ENCODE results near the gene NGEF.

The NGEF gene

DNA sequence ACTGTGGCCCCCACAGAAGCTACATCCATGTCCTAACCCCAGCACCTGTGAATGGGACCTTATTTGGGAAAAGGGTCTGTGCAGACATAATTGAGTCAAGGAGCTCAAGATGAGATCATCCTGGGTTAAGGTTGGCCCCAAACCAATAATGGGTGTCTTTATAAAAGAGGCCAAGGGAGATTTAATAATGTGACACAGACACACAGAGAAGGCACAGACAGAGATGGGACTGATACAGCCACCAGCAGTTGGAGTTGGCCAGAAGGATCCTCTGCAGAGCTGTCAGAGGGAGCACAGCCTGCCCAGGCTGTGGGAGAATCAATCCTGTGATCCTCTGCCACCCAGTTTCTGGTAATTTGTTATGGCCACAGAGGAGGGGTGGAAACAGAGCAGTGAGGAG lies 116.9 kb downstream of the NGEF start:
- DNase-seq, result no peak

DNA sequence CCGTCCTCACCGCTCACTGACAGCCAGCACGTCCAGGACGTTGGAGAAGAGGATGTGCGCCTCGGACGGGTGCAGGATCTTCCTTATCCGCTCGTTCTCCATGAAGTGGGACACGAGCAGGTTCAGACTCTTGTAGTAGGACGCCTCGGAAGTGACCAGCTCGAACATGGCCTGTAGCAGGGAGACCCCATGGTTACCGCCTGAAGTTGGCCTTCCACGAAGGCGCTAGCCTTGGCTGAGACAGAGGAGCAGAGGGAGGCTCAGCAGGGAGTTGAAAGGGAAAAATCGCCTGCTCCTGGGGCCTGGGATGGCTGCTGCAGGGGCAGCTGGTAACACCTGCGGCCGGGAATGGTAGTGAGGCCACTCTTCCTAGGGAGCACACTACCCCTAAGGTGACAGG lies 118.3 kb downstream of the NGEF start:
- no peak for DNase-seq

DNA sequence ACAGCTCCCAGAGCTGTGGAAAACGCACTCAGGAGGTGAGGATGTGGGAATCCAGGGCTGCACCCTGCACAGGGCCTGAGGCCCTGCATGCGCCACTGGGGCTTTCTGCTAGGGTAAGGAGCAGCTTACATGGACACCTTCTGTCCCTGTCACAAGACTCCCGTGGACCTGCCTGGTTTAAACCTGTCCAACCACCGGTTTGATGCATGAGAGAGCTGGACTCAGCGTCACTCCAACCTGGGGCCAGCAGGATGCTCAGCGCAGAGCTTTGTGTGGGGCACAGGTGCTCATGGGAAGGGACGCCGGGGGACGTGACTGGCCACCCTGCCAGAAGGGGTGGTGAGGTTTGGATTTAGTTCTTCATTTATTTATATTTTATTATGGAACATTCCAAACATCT lies 118.8 kb downstream of the NGEF start:
- no peak for DNase-seq

DNA sequence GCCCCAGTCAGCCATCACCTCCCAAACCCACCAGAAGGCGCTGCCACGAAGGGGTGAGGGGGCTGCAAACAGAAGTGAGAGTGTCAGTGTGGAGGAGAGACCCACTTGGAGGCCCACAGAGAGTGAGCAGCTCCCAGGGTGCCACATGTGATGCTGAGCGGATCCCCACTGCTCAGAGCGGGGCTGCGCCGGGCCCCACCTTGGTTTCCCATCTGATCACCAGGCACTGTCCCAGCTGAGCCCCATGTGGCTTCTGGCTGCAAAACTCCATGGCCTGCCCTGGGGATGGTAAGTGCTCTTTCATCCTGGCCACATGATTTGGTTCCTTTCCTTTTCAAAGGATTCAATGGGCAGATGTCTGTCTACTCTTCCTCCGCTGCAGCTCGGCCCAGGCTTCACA lies 119.2 kb downstream of the NGEF start:
- no peak for DNase-seq

DNA sequence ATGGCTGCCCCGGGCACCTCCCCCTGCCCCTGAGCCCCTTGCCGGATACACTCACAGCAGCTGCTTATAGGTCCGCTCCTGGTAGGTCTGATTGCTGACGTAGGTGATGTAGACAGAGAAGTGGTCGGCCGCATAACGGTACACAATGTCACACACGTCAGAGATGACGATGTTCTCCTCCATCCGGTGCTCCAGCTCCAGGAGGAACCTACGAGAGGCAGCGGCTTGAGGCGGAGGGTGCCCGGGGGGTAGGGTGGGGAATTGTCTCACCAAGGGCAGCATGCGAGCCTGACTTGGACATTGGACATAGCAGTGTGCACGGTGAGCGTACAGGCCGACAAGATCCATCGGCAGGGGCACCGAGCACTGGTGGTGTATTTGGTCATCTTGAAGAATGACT lies 120.2 kb downstream of the NGEF start:
- DNase-seq, result no peak

DNA sequence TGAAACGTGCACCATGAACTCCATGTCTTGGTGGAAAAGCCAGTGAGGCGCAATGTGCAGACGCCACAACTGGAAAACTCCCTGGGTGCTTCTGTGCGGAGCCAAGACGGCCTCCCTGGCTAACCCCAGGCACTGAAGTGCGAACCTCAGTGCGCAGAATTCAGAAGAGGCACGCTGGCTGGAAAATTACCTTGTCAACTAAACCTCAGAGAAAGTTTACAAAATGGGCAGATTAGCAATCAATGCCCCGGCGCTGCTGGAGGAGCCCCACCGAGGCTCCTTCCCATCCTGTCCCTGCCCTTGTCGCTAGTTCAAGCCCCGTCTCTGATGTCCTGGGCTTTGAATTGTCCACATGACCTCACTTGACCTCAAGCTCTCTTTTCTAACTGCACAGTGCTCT lies 120.8 kb downstream of the NGEF start:
- DNase-seq, result no peak

DNA sequence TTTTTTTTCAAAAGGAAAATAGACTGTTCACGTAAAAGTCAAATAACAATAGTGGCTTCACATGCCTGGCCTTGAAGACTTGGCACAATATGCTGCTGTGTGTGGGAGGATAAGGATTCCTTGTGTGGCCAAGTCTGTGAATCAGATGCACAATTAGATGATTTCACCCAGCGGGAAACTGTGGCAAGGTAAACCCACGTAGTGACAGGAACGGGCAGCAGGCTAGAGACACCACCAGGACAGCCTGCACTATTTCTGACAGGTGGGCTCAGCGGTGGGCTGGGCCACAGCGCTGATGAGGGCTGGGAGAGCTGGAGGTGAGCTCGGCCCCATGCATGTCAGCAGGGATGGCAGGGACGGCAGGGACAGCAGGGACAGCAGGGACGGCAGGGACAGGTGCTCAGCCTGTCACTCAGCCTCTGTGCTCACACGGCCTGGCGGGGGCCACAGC lies 121.4 kb downstream of the NGEF start:
- DNase-seq, result no peak

DNA sequence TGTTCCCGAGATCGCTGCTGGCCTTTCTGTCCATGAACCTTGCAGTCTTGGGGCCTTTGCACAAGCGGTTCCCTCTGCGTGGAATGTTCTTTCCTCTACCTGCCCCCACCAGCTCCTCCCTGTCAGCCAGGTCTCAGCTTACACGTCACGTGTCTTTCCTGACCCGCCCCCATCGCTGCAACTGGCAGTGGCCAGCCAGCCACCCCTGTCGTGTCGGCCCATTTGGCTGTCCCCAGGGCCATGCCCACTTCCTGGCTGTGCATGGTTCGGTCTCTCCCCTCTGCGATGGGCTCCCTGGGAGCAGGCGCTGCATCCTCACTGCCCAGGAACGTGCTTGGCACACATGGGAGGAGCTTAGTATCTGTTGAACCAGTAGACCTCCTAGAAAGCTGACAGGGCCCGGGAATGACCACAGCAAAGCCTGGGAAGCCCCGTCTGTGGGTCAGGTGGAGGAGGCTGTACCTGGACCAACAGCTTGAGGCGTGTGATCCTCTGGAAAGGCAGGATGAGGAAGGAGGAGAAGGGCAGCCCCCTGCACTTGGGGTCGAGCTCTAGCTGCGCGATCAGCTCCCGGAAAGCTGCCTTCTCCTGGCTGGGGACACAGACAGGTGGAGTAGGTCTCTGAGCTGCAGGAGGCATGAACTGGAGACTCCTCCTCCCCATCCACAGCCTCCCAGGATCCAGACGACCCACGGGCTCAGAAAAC lies 122.0 kb downstream of the NGEF start:
- DNase-seq, result no peak

DNA sequence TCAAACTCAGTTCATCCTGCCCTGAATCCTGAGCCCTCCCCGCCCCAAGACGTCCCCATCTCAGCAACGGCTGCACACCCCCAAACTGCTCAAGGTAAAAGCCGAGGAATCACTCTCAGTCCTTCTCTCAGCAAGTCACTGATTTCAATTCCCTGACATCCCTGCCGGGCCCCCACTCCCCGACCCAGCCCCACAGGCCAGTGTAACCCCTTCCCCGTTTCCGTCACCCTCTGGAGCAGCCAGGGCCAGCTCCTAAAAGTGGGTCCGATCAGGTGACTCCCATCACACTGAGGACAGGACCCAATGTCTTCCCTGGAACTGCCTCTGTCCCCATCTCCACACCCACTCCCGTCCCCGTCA lies 122.5 kb downstream of the NGEF start:
- no peak for DNase-seq

DNA sequence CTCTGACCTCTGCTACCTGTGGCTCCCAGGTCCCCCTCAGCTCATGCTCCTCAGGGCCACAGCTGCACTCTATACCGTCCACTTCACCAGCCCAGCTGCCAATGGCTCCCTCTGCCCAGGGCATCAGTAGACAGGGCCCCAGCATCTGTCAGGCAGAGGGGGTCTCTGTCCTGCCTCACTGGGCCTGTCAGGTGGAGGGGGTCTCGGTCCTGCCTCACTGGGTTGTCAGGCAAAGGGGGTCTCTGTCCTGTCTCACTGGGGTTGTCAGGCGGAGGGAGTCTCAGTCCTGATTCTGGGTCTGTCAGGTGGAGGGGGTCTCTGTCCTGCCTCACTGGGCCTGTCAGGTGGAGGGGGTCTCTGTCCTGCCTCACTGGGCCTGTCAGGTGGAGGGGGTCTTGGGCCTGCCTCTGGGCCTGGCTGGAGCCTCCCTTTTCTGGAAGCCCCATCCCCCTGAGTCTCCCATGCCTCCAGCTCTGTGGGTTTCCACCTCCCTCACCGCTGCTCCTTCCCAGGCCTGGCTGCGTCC lies 123.1 kb downstream of the NGEF start:
- DNase-seq, result no peak

DNA sequence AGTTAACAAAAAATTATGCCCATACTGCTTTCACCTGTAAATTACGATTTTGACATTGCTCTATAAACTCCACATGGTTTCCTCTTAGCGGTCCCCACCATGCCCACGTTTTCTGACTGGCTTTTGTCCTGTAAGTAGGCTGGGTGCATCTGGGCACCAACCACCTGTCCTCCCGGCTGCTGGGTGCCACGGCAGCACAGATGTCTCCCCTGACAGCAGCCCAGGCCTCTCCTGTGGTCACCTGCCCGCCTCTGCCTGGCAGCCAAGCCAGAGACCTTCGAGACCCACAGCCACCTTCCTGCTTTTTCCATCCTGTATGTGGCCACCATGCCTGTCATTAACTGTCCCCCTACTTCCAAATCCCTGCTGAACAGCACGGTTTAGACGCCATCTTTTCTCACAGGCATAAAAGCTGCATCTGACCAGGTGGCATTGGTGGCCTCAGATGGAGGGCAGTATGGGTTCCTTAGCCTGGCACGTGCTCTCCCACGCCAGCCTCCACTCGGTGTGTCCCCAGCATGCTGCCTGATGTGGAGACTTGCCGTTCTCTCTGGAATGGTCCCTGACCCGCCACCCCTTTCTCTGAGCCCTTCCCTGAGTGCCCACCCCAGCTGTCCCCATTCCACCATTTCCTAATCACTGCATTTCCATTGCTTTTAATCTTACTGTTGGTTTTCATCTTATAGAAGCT lies 124.1 kb downstream of the NGEF start:
- no peak for DNase-seq

DNA sequence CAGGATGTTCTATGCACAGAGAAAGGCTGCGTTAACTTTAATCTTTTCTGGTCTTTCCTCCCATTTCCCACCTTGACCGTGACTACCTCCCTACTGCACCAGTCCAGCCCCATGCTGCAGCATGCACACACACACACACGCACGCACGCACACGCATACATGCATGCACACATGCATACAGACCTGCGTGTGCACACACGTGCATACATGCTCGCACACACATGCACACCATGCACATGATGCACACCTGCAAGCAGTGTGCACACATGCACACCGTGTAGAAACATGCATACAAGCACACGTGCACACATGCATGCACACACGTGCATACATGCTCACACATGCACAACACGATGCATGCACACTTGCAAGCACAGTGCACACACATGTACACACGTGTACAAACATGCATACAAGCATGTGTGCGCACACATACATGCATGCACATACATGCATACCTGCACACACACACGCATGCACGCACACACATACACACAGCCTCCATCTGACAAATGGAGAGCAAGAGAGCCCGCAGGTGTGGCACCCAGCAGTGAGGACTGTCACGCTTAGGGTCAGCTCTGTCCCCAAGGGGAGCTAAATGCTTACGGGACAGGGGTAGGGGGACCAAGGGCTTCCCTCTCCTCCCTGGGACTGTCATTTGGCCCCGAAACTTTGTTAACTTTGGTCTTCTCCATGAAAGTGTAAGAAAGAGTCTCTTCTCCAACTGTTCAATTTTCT lies 124.8 kb downstream of the NGEF start:
- DNase-seq, result no peak

DNA sequence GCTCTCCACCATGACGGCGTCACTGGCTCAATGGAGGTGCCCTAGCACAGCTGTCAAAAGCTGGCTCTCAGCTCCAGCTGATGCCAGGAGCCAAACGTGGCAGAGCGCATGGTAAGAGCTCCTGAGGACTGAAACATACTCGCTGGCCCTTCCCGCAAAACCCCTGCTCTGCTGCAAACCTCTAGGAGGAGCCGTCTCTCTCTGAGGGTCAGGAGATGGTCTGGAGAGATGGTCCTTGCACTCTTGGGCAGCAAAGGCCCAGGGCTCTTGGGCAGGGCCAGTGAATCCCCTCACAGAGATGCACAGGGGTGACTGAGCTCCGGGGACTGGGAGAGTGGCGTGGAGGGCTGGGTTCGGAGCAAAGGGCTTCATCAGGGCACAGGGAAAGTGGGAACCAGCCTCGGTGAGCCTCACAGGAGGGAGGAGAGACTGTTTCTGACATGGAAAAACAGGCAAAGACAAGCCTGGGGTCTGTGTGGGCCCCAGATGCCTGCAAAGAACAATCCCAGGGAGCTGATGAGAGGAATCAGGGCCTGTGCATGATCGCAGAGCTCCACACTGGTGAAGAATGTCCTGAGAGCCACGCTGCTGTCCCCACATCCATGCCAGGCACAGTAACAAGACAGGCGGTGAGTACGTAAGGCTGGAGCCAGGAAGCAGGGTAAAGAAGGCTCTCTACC lies 125.7 kb downstream of the NGEF start:
- DNase-seq, result no peak

DNA sequence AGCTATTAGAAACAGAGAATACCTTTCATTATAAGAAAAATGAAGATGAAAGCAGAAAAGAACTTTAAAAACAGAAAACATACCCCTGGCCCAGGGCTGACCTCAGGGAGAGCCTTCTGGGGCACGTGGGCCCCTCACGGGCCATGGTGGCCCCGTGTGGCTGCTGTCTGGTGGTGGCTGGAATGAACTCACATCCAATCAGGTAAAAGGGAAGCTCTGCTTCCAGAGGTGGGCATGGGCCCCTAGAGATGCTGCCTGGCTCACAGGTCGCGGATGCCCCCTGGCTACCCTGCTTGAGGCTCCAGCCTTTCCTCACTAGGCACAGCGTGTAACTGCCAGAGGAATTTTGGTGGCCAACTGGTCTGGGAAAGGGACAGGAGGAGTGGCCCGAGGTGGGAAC lies 126.4 kb downstream of the NGEF start:
- DNase-seq, result no peak

DNA sequence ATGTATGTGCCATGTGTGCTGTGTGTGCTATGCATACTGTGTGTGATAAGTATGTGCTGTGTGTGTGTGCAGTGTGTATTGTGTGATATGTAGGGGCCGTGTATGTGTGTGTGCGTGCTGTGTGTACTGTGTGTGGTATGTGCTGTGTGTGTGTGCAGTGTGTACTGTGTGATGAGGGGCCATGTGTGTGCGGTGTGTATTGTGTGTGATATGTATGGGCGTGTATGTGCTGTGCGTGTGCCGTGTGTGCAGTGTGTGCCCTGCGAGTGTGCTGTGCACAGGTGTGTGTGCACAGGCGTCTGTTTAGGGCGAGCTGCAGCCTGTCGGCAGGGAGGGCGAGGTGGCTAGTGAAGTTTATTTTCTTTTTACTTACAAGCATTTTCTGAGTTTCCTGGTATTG lies 126.9 kb downstream of the NGEF start:
- DNase-seq, result no peak

DNA sequence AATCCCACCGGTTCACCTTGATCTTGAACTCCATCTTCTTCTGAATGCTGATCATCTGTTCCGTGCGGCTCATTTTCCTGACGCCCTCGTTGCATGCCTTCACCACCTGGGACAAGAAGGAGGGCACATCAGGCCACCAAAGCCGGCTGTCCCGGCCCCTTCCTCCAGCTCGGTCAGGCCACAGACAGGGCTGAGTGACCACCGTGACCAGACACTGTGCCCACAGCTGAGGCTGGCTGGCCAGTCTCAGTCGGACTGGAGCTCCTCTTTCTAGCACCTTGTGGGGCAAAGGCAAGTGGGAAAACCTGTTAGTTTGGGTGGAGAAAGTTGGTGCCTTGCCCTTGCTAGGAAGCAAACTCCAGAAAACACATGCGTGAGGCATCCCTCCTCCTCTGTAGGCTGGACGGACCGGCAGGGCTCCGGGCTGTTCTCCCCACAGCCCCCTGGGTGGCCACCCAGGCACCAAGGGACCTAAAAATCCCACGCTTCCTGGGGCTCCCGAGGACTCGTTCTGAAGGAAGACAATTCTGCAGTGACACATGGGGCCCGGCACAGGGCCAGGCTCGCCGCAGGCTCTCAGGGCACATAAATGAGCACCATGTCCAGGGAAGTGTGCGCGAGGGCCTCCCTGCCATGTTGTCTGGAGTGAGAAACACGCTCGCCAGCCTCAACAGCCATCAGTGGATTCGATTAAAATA lies 127.6 kb downstream of the NGEF start:
- DNase-seq, result no peak

DNA sequence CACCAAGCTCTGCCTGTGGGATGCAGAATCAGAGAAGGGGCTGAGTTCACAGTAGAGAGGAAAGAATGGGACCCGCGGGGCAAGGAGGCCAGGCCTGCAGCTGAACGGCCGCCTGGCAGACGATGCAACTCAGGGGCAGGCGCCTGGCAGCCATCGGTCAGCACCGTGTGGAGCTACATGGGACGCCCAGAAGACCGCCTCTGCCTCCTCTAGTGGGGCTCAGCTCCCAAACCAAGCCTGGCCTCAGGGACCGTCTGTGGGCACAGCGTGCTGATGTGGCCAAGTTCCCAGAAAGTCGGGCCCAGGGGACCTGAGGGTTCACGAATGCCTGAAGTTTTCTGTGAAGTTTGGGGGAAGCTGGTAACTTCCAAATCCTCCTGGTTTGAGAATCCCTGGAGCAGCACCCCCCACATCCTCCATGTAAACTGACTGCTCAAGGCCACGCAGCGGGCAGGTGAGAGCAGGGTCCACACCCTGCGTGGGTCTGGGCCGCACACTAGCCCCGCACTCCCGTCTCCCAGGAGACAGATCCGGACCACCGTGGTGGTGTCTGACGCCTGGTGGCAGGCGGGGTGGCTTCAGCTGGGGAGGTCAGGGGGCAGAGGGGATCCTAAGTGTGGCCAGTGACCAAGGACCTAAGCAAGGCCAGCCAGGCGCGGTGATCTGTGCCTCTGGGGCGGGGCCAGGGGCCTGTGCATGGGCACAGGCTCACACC lies 128.3 kb downstream of the NGEF start:
- DNase-seq, result no peak

DNA sequence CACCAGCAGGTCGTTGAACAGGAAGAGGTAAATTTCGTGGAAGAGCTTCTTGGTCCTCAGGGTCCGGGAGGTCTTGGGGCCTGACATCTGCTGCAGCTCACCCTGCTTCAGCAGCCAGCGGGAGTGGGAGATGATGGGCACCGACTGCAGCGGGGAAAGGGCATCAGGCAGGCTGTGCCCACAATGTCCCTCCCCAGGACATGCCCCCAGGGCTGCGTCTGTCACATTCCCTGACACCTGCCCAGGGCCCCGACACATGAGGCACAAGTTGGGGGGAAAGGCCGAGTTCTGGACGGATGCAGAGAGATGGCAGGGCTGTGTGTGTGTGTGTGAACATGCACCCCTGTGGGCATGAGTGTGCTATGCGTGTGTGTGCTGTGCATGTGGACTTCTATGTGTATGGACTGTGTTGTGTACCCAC lies 129.0 kb downstream of the NGEF start:
- DNase-seq, result no peak

DNA sequence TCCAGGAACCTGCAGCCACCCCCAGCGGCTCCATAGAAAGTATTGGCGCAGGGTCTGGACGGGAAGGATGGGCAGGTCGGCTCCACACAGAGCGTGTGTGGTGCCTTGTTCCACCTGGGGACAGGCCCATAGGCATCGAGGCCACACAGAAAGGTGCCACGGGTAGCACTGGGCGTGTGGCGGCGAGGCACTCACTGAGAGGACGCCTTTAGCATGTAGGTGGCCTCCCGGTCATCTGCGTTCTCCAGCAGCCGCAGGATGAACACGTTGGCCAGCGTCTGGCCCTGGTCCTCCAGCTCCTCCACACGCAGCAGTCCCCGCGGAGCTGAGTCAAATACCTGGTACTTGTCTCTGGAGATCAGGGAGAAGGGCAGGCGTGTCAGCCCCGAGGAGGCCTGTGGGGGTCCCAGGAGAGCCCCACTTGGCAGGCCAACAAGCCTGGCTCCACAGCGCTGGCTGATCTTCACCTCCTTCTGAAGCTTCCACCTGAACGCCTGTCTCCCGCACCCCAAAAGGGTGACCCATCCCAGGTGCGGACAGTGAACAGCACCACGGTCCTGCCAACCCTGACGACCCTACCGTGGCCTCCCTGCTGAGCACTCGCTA lies 129.8 kb downstream of the NGEF start:
- DNase-seq, result no peak

DNA sequence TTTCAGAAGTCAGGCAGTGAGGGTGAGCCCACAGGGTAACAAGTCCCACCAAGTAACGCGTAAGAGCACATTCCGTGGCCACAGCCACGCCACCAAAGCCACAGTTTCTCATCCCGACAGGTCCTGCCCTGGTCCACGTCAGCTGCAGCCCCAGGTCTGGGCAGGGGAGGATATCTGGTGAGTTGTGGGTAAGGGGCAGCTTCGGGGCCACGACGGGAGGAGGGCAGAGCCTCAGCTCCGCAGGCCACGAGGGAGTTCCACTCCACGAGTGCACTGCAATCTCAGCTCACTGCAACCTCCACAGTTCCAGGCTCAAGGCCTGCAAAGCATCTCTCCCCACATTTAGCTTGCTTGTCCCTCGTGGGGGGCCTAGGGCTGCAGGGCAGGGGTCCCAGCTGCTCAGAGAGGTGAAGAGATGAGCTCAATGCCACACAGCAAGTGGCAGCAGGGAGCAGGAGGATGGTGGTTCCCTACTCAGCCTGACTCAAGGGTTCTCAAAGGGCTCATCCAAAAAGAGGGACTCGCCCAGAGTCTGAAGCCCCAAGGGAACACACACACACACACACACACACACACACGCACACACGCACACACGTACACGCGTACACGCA lies 130.4 kb downstream of the NGEF start:
- DNase-seq, result no peak

DNA sequence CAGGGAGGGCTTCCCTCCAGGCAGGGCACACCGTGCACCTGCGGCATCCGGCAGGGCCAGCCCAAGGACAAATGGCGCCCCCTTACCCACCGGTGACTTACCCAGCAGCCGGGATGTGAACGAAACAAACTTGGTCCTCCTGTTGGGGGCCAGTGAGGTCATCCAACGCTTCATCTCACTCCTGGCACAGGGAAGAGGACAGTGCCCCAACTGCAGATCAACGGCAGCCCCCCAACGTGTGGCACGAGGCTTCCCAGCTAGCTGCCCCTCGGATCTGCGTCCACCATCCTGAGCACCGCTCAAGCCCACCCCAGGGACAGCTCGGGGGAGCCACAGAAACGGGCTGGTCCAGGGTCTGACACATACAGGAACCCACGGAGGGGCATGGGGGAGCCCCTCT lies 131.0 kb downstream of the NGEF start:
- no peak for DNase-seq
